Epithelial cell of umbilical artery (primary cell): ENCODE measurements around the gene KRT39. TPM values are rescaled to one million over a fixed set of nuclear protein-coding genes. Genes with fewer than 3 reads are reported as not detected.

Source experiments
- total RNA-seq: library from RNA; depleted of rRNA; stranded (reverse); fragments of >200 nt; gene quantifications from 2 replicates; pipeline ENCODE4 v1.2.3, GENCODE V29; 2014

Gene KRT39
- not detected in 2 replicates for total RNA-seq

GRCh38 chr17:40966848-40967247 is at the start of gene KRT39:
Gene KRT39 (minus strand): TSS chr17:40966948. CDS start chr17:40966856, 92 bp downstream.

GRCh38 chr17:41008811-41009210 is 42.1 kb upstream of the KRT39 start, which contains the start of gene KRTAP3-1:
Gene KRTAP3-1 (minus strand): TSS chr17:41009128. CDS start chr17:41009074, 54 bp downstream.

GRCh38 chr17:40999563-40999962 is 32.8 kb upstream of the KRT39 start, which contains the start of gene KRTAP3-2:
Gene KRTAP3-2 (minus strand): TSS chr17:40999906. CDS start chr17:40999853, 53 bp downstream.

GRCh38 chr17:40993839-40994238 is 27.1 kb upstream of the KRT39 start, which contains the start of gene KRTAP3-3:
Gene KRTAP3-3 (minus strand): TSS chr17:40994164. CDS start chr17:40994097, 67 bp downstream.

GRCh38 chr17:40984226-40984625 is 17.5 kb upstream of the KRT39 start, which contains the start of gene KRT40:
Gene KRT40 (minus strand): TSS chr17:40984326. CDS start chr17:40984273, 53 bp downstream.

GRCh38 chr17:40937384-40937819 is 29.3 kb downstream of the KRT39 start, which contains the start of gene KRT23:
Gene KRT23 (minus strand): TSS chr17:40937646. CDS start chr17:40936603, 1,043 bp downstream.

Other genes starting within 250 kb of the KRT39 start
- not detected in 2 replicates for gene KRT25, start 211.6 kb downstream of the KRT39 start, total RNA-seq
- gene KRT26, start 194.7 kb downstream of the KRT39 start, total RNA-seq: not detected in 2 replicates
- not detected in 2 replicates for gene KRT27, start 184.4 kb downstream of the KRT39 start, total RNA-seq
- not detected in 2 replicates for gene KRT28, start 167.0 kb downstream of the KRT39 start, total RNA-seq
- gene KRT10, start 144.3 kb downstream of the KRT39 start, total RNA-seq: 6.1 and 7.8 TPM in 2 replicates
- gene KRT12, start 99.7 kb downstream of the KRT39 start, total RNA-seq: not detected in 2 replicates
- not detected in 2 replicates for gene KRT20, start 81.7 kb downstream of the KRT39 start, total RNA-seq
- gene KRT23, start 29.3 kb downstream of the KRT39 start, total RNA-seq: not detected in 2 replicates
- not detected in 2 replicates for gene KRT40, start 17.4 kb upstream of the KRT39 start, total RNA-seq
- not detected in 2 replicates for gene KRTAP3-3, start 27.2 kb upstream of the KRT39 start, total RNA-seq
- gene KRTAP3-2, start 33.0 kb upstream of the KRT39 start, total RNA-seq: not detected in 2 replicates
- gene KRTAP3-1, start 42.2 kb upstream of the KRT39 start, total RNA-seq: not detected in 2 replicates
- under 0.01 and 0.46 TPM in 2 replicates for gene KRTAP1-5, start 60.3 kb upstream of the KRT39 start, total RNA-seq
- gene KRTAP1-4, start 63.2 kb upstream of the KRT39 start, total RNA-seq: not detected in 2 replicates
- not detected in 2 replicates for gene KRTAP1-3, start 67.9 kb upstream of the KRT39 start, total RNA-seq
- not detected in 2 replicates for gene KRTAP1-1, start 74.5 kb upstream of the KRT39 start, total RNA-seq
- gene KRTAP2-1, start 80.4 kb upstream of the KRT39 start, total RNA-seq: not detected in 2 replicates
- gene KRTAP2-2, start 88.3 kb upstream of the KRT39 start, total RNA-seq: not detected in 2 replicates
- not detected in 2 replicates for gene KRTAP2-3, start 93.2 kb upstream of the KRT39 start, total RNA-seq
- not detected in 2 replicates for gene KRTAP2-4, start 98.9 kb upstream of the KRT39 start, total RNA-seq
- gene KRTAP4-7, start 117.2 kb upstream of the KRT39 start, total RNA-seq: not detected in 2 replicates
- gene KRTAP4-8, start 131.2 kb upstream of the KRT39 start, total RNA-seq: not detected in 2 replicates
- gene KRTAP4-16, start 135.3 kb upstream of the KRT39 start, total RNA-seq: not detected in 2 replicates
- not detected in 2 replicates for gene KRTAP4-9, start 138.4 kb upstream of the KRT39 start, total RNA-seq
- gene KRTAP4-11, start 151.4 kb upstream of the KRT39 start, total RNA-seq: not detected in 2 replicates
- not detected in 2 replicates for gene KRTAP4-12, start 157.2 kb upstream of the KRT39 start, total RNA-seq
- gene KRTAP4-6, start 173.6 kb upstream of the KRT39 start, total RNA-seq: not detected in 2 replicates
- not detected in 2 replicates for gene KRTAP4-5, start 182.9 kb upstream of the KRT39 start, total RNA-seq
- gene KRTAP4-4, start 193.8 kb upstream of the KRT39 start, total RNA-seq: not detected in 2 replicates
- gene KRTAP4-3, start 201.3 kb upstream of the KRT39 start, total RNA-seq: not detected in 2 replicates
- gene KRTAP4-2, start 211.3 kb upstream of the KRT39 start, total RNA-seq: not detected in 2 replicates
- not detected in 2 replicates for gene KRTAP4-1, start 218.0 kb upstream of the KRT39 start, total RNA-seq
- gene KRTAP9-1, start 222.9 kb upstream of the KRT39 start, total RNA-seq: not detected in 2 replicates